T-helper 9 cell (primary cell): ENCODE results near the gene TNFAIP8L3.

Source experiments
- DNase-seq: peaks from one replicate; pipeline ENCODE4 v3.0.0-alpha.2; 2020

Gene TNFAIP8L3

GRCh38 chr15:51114437-51115119 is 19.9 kb upstream of the TNFAIP8L3 start:
- no peak for DNase-seq

- no peak for DNase-seq
Measured at GRCh38 chr15:51112078-51112477, 17.4 kb upstream of the TNFAIP8L3 start.

- no peak for DNase-seq
Measured at GRCh38 chr15:51111061-51111460, 16.4 kb upstream of the TNFAIP8L3 start.

- DNase-seq = no peak
Measured at GRCh38 chr15:51110171-51110570, 15.5 kb upstream of the TNFAIP8L3 start.

- DNase-seq = no peak
Measured at GRCh38 chr15:51108933-51109550, 14.3 kb upstream of the TNFAIP8L3 start.

GRCh38 chr15:51107612-51108011 is 12.9 kb upstream of the TNFAIP8L3 start:
- DNase-seq = no peak

GRCh38 chr15:51106481-51106880 is 11.8 kb upstream of the TNFAIP8L3 start:
- DNase-seq = no peak

GRCh38 chr15:51105430-51106016 is 10.8 kb upstream of the TNFAIP8L3 start:
- no peak for DNase-seq

- DNase-seq = no peak
Measured at GRCh38 chr15:51104512-51104911, 9.8 kb upstream of the TNFAIP8L3 start.

GRCh38 chr15:51103330-51103729 is 8.6 kb upstream of the TNFAIP8L3 start:
- DNase-seq = no peak

GRCh38 chr15:51100785-51101489 is 6.2 kb upstream of the TNFAIP8L3 start:
- DNase-seq = no peak

GRCh38 chr15:51099185-51099584 is 4.5 kb upstream of the TNFAIP8L3 start:
- no peak for DNase-seq

- DNase-seq = no peak
Measured at GRCh38 chr15:51098331-51098619, 3.6 kb upstream of the TNFAIP8L3 start.

- DNase-seq = no peak
Measured at GRCh38 chr15:51097553-51098330, 3.0 kb upstream of the TNFAIP8L3 start.

GRCh38 chr15:51096976-51097375 is 2.3 kb upstream of the TNFAIP8L3 start:
- DNase-seq = no peak

GRCh38 chr15:51095681-51096331 is 1.1 kb upstream of the TNFAIP8L3 start:
- no peak for DNase-seq

- no peak for DNase-seq
Measured at GRCh38 chr15:51093839-51094605, 684 bp downstream of the TNFAIP8L3 start.

- DNase-seq = no peak
Measured at GRCh38 chr15:51093488-51093838, 1.2 kb downstream of the TNFAIP8L3 start.

- no peak for DNase-seq
Measured at GRCh38 chr15:51092480-51093040, 2.1 kb downstream of the TNFAIP8L3 start.

GRCh38 chr15:51090753-51091152 is 4.0 kb downstream of the TNFAIP8L3 start:
- no peak for DNase-seq

- no peak for DNase-seq
Measured at GRCh38 chr15:51089699-51090453, 4.8 kb downstream of the TNFAIP8L3 start.
